Melanocyte of skin (primary cell): ENCODE results near the gene PRDM8. TPM values are rescaled to one million over a fixed set of nuclear protein-coding genes. Genes with fewer than 3 reads are reported as not detected.

Experiments used
- total RNA-seq, 2 donors: library from RNA; depleted of rRNA; stranded (reverse); fragments of >200 nt; gene quantifications; 2 replicates each; pipeline ENCODE4 v1.2.3, GENCODE V29; 2012

The PRDM8 gene
- total RNA-seq = not detected

DNA sequence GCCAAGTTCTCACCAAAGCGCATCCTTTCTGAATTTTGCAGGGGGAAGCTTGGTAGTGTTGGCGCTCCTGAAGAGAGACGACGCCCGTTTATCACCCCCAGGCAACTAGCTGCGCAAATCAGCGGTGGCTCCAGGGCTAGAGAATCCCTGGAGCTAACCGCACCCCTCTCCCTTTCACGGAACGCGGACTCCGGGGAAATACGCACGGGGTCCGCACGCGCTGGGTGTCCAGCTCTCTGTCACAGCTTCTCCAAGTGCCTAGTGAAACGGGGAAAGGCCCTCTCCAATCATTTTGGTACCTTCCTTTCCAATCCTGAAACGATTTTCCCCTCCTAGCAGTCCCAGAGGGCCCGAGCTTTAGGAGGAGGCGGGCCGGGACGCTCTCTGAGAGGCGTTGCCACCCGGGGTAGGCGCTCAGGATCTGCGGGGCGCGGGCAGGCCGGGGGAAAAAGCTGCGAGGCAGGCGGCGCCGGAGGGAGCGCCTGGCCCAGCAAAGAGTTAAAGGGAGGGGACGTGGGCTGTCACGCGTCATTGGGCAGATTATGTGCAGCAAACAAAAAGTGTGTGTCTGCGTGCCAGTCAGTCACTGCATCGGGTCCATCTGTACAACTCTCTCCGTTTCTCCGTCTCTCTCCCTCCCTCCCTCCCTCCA lies at the start of gene PRDM8:
TSS of gene PRDM8 (plus strand) at position 582 of the 652 bp plus-strand sequence. CDS start 2,578 bp downstream, outside the sequence.

Other genes starting within 250 kb of the PRDM8 start
- gene ANTXR2, start 124.3 kb upstream of the PRDM8 start, total RNA-seq = 10 to 100 TPM in 1 of 2 donors, 1 to 10 TPM in 1; 6.0 to 17.9 TPM
- not detected for gene FGF5, start 69.2 kb downstream of the PRDM8 start, total RNA-seq
- gene CFAP299, start 138.2 kb downstream of the PRDM8 start, total RNA-seq = not detected